Stimulated activated CD8-positive, alpha-beta memory T cell treated with anti-CD3 and anti-CD28 coated beads, Interleukin-15, amount 100 ng/mL, for 1 hour (primary cell): ENCODE measurements around the gene SKI.
"Not testable (repeated sequence)": the region's sequence is repeated elsewhere in the genome, so short reads cannot be mapped to it uniquely, and the experiment has no call there.

Source experiments
- DNase-seq: peaks from one replicate; pipeline ENCODE4 v3.0.0-alpha.2; 2020; ENCODE audit warnings: low read depth

The SKI gene

GRCh38 chr1:2295526-2295925 is 67.4 kb downstream of the SKI start:
- DNase-seq = no peak

GRCh38 chr1:2296211-2296610 is 68.1 kb downstream of the SKI start:
- DNase-seq = not testable (repeated sequence)

GRCh38 chr1:2296614-2297013 is 68.5 kb downstream of the SKI start:
- no peak for DNase-seq

- DNase-seq = no peak
Measured at GRCh38 chr1:2297246-2298011, 69.3 kb downstream of the SKI start.

GRCh38 chr1:2298685-2299084 is 70.6 kb downstream of the SKI start:
- no peak for DNase-seq

- DNase-seq = no peak
Measured at GRCh38 chr1:2299131-2299627, 71.1 kb downstream of the SKI start.

GRCh38 chr1:2300004-2300771 is 72.1 kb downstream of the SKI start:
- DNase-seq = peak; percentile 41

- peak; percentile 82 for DNase-seq
Measured at GRCh38 chr1:2300851-2301606, 72.9 kb downstream of the SKI start.

GRCh38 chr1:2301607-2302291 is 73.6 kb downstream of the SKI start:
- DNase-seq = no peak

- DNase-seq = no peak
Measured at GRCh38 chr1:2302292-2302925, 74.3 kb downstream of the SKI start.

GRCh38 chr1:2303016-2303775 is 75.1 kb downstream of the SKI start:
- no peak for DNase-seq

GRCh38 chr1:2303781-2304180 is 75.7 kb downstream of the SKI start:
- no peak for DNase-seq

- no peak for DNase-seq
Measured at GRCh38 chr1:2304282-2304681, 76.2 kb downstream of the SKI start.

GRCh38 chr1:2304921-2305681 is 77.0 kb downstream of the SKI start:
- no peak for DNase-seq

GRCh38 chr1:2306151-2306978 is 78.2 kb downstream of the SKI start:
- no peak for DNase-seq

- DNase-seq = no peak
Measured at GRCh38 chr1:2307064-2307605, 79.0 kb downstream of the SKI start.

GRCh38 chr1:2307972-2308371 is 79.9 kb downstream of the SKI start:
- DNase-seq = no peak

GRCh38 chr1:2308844-2309243 is 80.7 kb downstream of the SKI start:
- DNase-seq = no peak
